Activated gamma-delta T cell (primary cell): ENCODE data around the gene CDKN1C.
A peak's percentile ranks its signal among the peaks of the same experiment; 100 is the strongest.

Experiments
- DNase-seq: peaks from one replicate; lab custom pipeline; 2025; lab: John Stamatoyannopoulos, UW
- total RNA-seq, 2 donors: gene quantifications; one replicate each; lab custom pipeline; 2026; lab: John Stamatoyannopoulos, UW

Gene CDKN1C
- 2.8 to 6.0 reads per million in 2 donors for total RNA-seq

DNA sequence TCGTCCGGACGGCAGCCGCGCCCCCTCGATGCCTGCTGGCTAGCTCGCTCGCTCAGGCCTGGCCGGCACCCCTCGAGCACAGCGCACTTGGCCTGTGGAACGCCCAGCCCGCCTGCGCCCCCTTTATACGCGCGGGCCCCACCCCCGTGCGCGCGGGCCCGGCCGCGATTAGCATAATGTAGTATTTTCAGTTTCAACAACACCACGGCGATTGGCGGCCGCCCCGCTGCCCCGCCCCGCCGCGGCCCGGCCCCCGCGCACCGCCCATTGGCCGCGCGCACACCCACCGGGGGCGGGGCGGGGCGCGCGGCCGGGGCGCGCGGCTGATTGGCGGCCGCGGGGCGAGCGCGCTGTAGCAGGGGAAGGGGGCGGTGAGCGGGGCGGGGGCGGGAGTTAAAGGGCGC lies at the start of gene CDKN1C:
Gene CDKN1C, minus strand, starts transcription at position 98 of the 404 bp plus-strand sequence. CDS start 319 bp downstream, outside the sequence.
- peak; percentile 80 for DNase-seq

DNA sequence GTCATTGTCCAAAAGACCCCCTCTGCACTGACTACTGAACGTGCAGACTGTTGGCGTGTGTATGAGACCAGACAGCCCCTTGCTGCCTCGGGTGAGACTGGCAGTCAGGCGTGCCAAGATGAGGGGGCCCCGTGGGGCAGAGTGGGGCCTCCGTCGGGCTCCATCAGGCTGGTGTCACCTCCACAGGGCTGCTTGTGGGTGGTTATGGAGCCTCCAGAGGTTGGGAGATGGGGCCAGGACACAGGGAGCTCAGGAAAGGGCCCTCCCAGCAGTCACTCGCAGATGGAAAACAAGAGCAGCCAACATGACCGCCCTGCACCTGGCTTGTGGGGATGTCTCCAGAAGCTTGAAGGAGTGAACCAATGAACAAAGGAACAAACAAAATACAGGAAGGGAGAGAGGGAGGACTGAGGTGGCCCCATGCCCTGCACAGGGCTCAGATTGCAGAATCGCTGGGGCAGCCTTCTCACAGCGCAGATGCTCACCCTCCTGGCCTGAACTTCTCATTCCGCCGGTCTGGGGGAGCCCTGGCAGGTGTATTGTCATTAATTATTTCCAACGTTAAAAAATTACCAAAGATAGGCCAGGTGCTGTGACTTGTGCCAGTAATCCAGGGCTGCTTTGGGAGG lies 49.1 kb upstream of the CDKN1C start:
- no peak for DNase-seq

GRCh38 chr11:2934021-2934550 lies 48.5 kb upstream of the CDKN1C start:
- no peak for DNase-seq

GRCh38 chr11:2933375-2934020 lies 47.9 kb upstream of the CDKN1C start:
- DNase-seq, result no peak

DNA sequence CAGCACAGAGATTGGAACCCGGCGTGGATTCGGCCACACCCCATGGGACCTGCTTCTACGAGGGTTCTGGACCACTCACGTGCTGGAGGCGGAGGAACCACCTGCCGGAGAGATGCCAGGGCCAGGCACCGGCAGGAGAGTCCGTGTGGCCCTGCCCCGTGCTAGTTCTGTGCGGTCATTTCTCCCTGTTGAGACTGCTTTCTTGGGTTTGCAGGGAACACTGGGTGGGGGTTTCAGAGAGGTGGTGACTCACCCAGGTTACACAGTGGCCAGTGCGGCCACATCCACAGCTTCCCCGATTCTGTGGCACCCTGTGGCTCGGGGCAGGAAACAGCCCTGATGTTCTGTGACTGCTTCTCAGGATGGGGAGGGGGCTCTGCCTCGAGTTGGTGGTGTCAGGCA lies 47.3 kb upstream of the CDKN1C start:
- DNase-seq, result no peak

DNA sequence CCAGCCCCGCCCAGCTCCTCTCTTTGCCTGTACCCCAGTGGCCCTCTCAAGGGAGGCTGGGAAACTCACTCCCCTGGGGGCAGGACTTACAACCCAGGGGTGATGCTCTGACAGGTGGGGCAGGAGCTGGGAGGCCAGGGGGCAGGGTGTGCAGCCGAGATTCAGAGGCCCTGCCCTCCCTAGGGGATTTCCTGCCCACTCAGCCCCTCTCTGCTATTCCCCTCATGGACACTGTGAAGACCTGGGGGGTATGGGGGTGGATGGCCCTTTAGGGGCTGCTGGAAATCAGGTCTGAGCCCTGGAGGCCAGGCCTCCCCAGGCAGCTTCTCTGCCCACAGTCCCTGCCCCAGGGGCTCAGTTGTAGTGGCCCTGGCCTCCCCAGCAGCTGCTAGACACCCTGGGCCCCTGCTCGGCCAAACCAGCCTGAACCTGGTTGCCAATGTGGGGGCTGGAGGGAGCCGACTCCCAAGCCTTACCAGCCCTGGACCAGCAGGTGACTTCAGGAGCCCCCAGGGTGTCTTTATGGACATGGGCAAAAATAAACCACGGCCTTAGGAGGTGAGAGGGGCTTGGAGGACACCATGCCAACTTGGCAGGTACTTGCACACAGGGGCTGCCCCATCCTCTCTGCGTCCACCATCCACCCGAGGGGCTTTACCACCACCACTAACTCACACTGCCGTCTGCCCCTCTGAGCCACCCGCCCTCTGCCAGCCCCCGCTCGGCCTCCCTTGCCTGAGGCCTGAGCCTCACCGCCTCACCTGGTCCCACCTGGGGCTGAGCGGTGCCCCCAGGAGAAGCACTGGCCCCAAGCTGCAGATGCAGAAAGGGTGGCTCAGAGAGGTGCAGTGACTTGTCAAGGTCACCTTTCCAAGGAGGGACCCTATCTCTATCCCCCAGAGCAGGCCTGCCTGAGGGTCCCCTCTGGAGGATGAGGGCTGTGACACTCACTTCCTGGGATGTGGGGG lies 46.5 kb upstream of the CDKN1C start:
- no peak for DNase-seq

- DNase-seq, result no peak
These were observed 45.8 kb upstream of the CDKN1C start for GRCh38 chr11:2931420-2931746.

DNA sequence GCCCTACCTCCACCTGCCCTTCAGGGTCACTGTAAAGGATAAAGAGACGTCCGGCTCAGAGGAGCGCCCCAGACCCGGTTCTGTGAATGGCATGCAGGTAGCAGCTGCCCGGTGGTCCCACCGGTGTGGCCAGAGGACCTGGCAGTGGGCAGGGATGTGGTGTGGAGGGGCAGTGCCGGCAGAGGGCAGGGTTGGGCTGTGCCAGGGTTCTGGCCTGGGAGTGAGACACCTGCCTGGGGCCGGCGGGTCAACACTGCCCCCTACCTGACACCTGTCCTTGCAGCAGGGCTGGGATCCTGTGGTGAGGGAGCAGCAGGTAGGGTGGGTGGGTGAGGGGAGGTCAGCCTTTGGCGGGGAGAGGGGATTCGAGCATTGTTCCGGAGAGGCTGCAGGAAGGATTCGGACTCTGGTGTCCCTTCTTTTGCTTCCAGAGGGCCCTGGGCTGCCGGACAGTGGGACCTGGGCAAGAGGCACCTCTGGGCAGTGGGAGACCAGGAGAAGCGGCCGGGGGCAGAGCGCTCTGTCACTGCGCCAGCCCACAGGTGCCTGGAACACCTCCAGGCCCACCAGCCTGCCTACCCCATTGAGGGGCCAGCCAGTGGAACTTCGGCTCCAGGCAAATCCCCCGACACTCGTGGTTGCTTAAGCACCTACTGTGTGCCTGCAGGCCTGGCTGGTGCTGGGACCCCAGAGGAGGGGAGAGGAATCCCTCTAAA lies 45.3 kb upstream of the CDKN1C start:
- no peak for DNase-seq

DNA sequence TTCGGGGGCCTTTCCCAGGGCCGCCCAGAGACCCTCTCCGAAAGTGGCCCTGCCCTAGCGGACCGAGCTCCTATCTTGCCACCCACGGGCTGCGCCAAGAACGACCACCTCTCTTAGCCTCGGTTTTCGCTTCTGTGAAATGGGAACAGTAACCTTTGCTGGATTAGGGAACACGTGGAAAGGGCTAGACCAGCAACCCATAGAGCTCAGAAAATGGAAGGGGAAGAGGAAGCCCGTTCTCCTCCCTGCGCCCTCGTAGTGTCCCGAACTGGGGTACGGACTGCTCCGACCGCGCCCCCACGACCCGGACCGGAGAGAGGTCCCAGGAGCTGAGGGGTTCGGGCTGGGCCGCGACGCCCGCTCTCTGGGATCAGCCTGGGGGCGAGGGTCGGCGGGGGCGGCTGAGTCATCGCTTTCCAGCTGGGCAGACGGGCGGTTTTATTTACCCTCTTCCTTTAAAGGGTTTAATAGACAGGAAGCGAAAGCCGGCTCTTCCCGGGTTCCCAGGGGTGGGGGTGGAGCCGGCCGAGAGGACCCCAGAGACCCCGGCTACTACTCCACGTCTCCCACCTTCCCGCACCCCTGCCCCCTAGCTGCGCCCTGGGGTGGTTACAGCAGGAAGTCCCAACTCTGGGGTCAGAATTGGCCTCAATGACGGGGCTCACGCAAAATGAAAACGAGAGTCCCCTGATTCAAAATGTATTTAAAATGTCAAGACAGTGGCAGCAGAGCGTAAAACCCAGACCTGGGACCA lies 44.6 kb upstream of the CDKN1C start:
- DNase-seq, result no peak

GRCh38 chr11:2929531-2929949 lies 44.0 kb upstream of the CDKN1C start:
- DNase-seq, result peak; percentile 45

DNA sequence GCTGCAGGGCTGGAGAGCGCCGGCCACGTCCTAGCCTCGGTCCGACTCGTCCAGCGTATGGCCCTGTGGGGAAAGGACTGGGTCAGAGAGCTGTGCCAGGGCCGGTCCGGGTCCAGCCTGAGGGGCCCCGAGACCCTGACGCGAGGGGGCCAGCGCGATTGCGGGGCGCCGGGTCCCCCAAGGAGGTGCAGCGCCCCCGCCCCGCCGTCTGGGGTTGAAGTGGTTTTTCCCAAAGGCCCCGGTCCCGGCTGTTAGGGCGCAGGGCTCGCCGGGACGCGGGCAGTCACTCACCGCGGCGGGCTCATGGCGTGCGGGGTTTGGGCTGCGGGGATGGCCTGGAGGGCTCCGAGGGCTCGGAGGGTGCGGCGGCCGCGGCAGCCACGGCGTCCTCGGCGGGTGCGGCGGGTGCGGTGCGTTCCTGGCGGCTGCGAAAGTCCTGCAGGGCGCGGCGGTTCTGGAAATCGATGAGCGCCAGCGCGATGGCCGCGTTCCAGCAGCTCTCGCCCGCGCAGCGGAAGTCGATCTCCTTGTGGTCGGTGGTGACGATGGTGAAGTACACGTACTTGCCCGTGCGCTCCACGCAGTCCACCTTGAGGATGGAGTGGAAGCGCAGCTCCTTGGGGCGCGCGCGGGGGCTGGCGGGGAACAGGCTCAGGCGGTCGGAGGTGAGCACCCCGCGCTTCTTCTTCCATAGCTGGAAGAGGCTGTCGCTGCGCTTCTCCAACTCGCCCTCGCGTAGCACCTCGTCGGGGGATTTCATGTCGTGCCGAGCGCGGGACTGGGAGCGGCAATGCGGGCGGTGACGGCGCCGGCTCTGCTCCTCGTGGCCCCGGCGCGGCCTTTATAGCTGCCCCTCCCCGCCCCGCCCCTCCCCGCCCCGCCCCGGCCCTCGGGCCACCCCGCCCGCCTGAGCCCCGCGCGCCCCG lies 43.3 kb upstream of the CDKN1C start, which contains the start of gene PHLDA2:
Gene PHLDA2, minus strand, starts transcription at position 816 of the 926 bp plus-strand sequence. Its CDS starts 56 bp downstream, at position 760.
- no peak for DNase-seq

DNA sequence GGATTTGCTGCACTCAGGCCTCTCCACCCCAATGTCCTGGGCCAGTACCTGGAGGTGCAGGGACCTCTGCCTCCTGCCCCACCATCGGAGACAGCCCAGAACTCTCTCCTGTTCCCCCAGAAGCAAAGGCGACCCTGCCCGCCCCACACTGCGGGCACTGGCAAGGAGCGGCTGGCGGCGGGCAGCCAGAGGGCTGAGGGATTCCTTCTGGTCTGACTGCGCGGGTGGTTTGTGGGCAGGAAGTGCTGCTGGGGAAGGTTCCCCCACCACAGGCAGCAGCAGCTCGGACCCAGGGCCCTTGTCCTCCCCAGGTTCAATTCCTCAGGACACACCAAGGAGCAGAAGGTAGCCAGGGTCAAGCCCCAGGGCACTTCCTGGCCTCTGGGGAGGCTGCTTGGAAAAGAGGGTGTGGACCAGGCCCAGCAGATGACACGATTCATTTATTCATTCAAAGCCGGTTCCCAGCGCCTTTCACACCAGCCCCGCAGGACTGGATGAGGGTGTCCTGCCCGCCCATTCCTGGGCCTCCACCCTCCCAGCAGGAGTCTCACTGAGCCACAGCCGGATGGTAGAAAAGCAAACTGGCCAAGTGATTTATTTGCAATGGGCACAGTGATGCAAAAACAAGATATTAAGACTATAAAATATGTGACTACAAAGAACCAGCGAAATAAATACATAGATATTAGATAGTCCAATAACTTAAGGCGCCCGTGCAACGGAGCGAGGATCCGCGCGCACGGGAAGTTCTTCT lies 42.5 kb upstream of the CDKN1C start:
- DNase-seq, result no peak

DNA sequence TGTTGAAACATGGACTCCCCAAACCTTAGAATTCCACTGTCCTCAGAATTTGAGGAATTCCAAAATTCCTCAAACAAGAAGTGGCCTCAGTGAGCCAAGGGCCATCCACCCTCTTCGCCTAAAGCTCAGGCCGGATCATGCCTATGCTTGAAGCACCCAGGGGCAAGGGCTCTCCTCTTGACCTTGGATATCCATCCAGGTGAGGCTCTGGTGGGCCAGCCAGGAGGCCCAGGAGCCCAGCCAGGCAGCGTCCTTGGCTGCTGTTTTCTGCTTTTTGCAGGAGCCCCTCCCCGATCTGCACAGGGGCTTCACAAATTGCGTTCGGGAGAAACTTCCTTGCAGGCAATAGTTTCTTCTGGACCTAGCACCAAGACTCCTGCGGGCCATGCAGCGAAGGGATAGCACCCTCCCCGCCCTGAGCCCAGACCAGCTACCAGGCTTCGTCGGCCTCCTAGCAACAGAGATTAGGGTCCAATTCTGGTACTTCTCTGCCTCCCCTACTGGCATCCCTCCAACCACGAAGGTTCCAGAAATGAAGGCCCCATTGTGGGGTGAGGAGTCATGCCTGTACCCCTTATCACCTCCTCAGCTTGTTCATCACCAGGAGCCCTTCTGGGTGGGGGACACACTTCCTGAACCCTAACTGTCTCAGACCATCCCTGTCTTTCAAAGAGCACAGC lies 41.7 kb upstream of the CDKN1C start:
- DNase-seq, result no peak

DNA sequence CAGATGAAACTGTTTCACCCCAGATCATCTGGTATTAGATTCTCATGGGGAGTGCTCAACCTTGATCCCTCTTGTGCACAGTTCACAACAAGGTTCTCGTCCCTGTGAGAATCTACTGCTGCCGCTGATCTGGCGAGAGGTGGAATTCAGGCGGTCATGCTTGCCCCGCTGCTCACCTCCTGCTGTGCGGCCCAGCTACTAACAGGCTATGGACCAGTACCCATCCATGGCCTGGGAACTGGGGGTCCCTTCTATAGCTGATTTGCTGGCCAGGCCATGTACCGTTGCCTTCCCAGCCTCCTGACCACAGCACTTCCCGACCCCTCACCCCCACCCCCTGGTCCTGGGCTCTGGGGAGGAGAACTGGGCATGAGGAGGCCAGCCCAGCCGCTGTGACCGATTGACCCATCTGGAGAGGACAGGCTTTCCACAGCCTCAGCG lies 41.1 kb upstream of the CDKN1C start:
- no peak for DNase-seq

GRCh38 chr11:2924821-2925675 lies 39.5 kb upstream of the CDKN1C start:
- DNase-seq, result no peak

GRCh38 chr11:2924381-2924780 lies 38.8 kb upstream of the CDKN1C start:
- no peak for DNase-seq
